Common myeloid progenitor, CD34-positive (primary cell): Measurements from ENCODE around the gene PHYKPL.

Experiments
- CTCF ChIA-PET: fragments of 350-600 bp; sonication (Branson Sonifier 250); formaldehyde crosslinking; loops from one replicate; lab custom pipeline; 2021; ENCODE audit warnings: antibody characterized with exemption; lab: Charles Lee
- POLR2A ChIA-PET: fragments of 350-600 bp; sonication (Branson Sonifier 250); formaldehyde crosslinking; loops from one replicate; lab custom pipeline; 2021; ENCODE audit warnings: antibody characterized with exemption; lab: Charles Lee
- DNase-seq, 3 donors: peaks; one replicate each; pipeline versions ENCODE4 v3.0.0 to v3.0.0-alpha.2; 2013
- H3K27ac ChIP-seq, 2 experiments: 1 replicate in 1 of 2; 2 replicates in 1 of 2; pipeline ENCODE4 v1.7.0; 2013; ENCODE audit warnings: inconsistent platforms in 2 of 2, low read length in 2 of 2, mild to moderate bottlenecking in 2 of 2, low read depth in 1 of 2, moderate library complexity in 1 of 2; ENCODE audit not compliant: severe bottlenecking in 2 of 2, insufficient read depth in 1 of 2, poor library complexity in 1 of 2
- H3K27me3 ChIP-seq, 5 experiments: replicated peaks in 2 of 5; 1 replicate in 3 of 5; 2 replicates in 2 of 5; pipeline versions ENCODE4 v1.6.1 to v1.7.0; 2013; ENCODE audit warnings: low read length in 4 of 5, mild to moderate bottlenecking in 2 of 5, moderate library complexity in 2 of 5, inconsistent platforms in 1 of 5; ENCODE audit not compliant: insufficient read depth in 5 of 5, control insufficient read depth in 4 of 5
- H3K36me3 ChIP-seq, 4 experiments: 1 replicate in 2 of 4; 2 replicates in 2 of 4; pipeline versions ENCODE4 v1.6.1 to v1.7.0; 2013; ENCODE audit warnings: low read length in 3 of 4, control low read depth in 1 of 4, mild to moderate bottlenecking in 1 of 4; ENCODE audit not compliant: control insufficient read depth in 4 of 4, insufficient read depth in 4 of 4
- H3K4me1 ChIP-seq, 4 experiments: 1 replicate in 3 of 4; 2 replicates in 1 of 4; pipeline versions ENCODE4 v1.6.1 to v1.7.1; 2013; ENCODE audit warnings: low read length in 3 of 4, mild to moderate bottlenecking in 3 of 4, control low read depth in 1 of 4, inconsistent platforms in 1 of 4, moderate library complexity in 1 of 4; ENCODE audit not compliant: control insufficient read depth in 4 of 4, insufficient read depth in 4 of 4; ENCODE audit errors: control extremely low read depth in 1 of 4
- H3K4me3 ChIP-seq, 7 experiments: 1 replicate in 4 of 7; 2 replicates in 3 of 7; pipeline versions ENCODE4 v1.5.1 to v1.7.0; 2013; ENCODE audit warnings: mild to moderate bottlenecking in 7 of 7, low read length in 6 of 7, moderate library complexity in 6 of 7, inconsistent platforms in 2 of 7, low read depth in 2 of 7, control low read depth in 1 of 7; ENCODE audit not compliant: insufficient read depth in 4 of 7, control insufficient read depth in 1 of 7; ENCODE audit errors: extremely low read depth in 1 of 7
- H3K9me3 ChIP-seq, 5 experiments: 1 replicate in 4 of 5; 2 replicates in 1 of 5; pipeline versions ENCODE4 v1.6.1 to v1.7.1; 2013; ENCODE audit warnings: low read length in 4 of 5, mild to moderate bottlenecking in 2 of 5, inconsistent platforms in 1 of 5, low read depth in 1 of 5, moderate library complexity in 1 of 5; ENCODE audit not compliant: control insufficient read depth in 4 of 5, insufficient read depth in 2 of 5; ENCODE audit errors: control extremely low read depth in 1 of 5
- WGBS: methylation state at CpG from one replicate; pipeline ENCODE4 v1.1.5; 2013; ENCODE audit not compliant: insufficient coverage; 5-methylcytosine and 5-hydroxymethylcytosine counted together

PHYKPL gene

DNA sequence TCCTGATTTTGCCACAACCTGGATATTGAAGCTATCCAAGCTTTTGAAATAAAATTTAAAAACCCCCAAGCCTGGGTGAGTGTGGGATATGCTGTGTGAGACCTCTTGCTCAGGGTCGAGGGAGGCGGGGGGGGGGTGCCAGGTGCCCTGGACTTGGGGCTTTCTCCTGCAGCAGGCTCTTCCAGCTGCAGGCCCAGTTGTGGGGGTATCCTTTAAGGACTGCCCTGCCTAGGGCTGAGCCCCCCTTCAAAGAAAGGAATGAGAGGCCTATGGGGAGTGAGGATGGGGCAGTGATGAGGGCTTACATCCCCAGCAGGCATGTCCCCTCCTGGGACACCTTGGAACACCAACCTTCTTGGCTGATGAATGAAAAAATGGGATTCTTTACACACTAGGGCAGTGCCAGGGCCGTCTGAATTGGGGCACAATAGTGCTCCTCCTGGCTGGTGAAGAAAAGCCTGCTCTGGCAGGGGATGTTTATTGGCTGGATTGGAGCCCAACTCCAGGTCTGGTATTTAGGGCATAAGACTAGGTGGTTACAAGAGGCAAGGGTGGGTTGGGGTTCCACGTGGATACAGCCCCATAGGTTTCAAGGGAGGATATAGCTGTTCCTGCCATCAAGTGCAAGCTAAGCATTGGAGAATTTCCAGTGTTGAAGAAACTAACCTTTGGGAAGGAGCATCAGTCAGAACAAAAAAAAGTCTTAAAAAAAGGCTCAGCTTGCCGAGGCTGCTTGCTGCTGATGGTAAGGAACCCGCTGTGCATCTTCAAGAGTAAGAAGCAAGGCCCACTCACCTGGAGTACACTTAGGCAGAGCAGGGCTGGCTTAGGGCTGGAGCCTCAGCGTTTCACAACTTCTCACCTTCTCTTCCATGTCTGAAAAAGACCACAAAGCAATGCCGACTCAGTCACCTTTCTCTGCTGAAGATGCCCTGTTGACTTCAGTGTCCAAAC, 21.2 kb downstream of the PHYKPL start:
- peaks cover 19 to 98% (median 84%) of the 10 kb centered on the region in 4 experiments for H3K36me3 ChIP-seq
- no peak overlapping the region for H3K4me3 ChIP-seq
- H3K4me1 ChIP-seq = peaks cover 7 to 30% (median 29%) of the 10 kb centered on the region in 4 experiments
- no peak overlapping the region for H3K27ac ChIP-seq
- H3K27me3 ChIP-seq = no peaks in the 10 kb centered on the region
- CTCF ChIA-PET = interaction anchor here (1.2 to 1.3 kb wide), 2 partner anchors 29 to 135 kb away, joined by 3 read pairs; no protein-coding TSS in a partner anchor
- no peaks in the 10 kb centered on the region for H3K9me3 ChIP-seq
- POLR2A ChIA-PET = interaction anchor here (0.7 kb wide), 1 partner anchor 29 kb away, joined by 3 read pairs; no protein-coding TSS in a partner anchor
- no peak for DNase-seq
- 85% methylated on average over 6 of the region's 8 CpGs for WGBS

DNA sequence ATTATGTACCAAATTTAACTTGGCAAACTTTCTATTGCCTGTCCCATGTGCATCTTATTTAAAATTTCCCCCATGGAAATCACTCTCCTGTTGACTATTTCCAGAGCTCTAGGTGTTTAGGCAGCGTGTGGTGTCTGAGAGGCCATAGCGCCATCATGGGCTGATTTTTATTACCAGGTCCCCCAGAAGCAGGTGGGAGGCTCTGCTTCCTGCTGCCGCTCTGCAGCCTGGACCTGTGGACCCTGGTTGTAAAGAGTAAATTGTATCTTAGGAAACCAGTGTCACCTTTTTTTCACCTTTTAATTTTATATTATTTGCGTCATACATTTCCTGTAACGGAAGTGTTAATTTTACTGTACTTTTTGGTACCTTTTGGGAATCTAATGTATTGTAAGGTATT, 21.9 kb downstream of the PHYKPL start:
- POLR2A ChIA-PET = interaction anchor here (0.7 kb wide), 1 partner anchor 29 kb away, joined by 3 read pairs; no protein-coding TSS in a partner anchor
- WGBS = 95% methylated on average over 2 of the region's 5 CpGs

GRCh38 chr5:178210073-178210535, 22.5 kb downstream of the PHYKPL start:
- CTCF ChIA-PET = interaction anchor here (0.9 to 1.8 kb wide), 3 partner anchors 10 to 133 kb away, joined by 3 to 7 read pairs (median 3); no protein-coding TSS in a partner anchor
- peaks cover 9 to 28% (median 26%) of the 10 kb centered on the region in 4 experiments for H3K4me1 ChIP-seq
- H3K36me3 ChIP-seq = peaks cover 12 to 98% (median 83%) of the 10 kb centered on the region in 4 experiments
- 96% methylated on average over 18 of the region's 18 CpGs for WGBS
- POLR2A ChIA-PET = no interaction called here
- no peaks in the 10 kb centered on the region for H3K27me3 ChIP-seq
- H3K27ac ChIP-seq = no peak overlapping the region
- DNase-seq = no peak
- H3K9me3 ChIP-seq = no peaks in the 10 kb centered on the region
- no peak overlapping the region for H3K4me3 ChIP-seq

More for the DNA sequence above, 21.9 kb downstream of the PHYKPL start:
- no peak overlapping the region for H3K4me3 ChIP-seq
- peaks cover 7 to 30% (median 29%) of the 10 kb centered on the region in 4 experiments for H3K4me1 ChIP-seq
- DNase-seq = no peak
- H3K9me3 ChIP-seq = no peaks in the 10 kb centered on the region
- no peak overlapping the region for H3K27ac ChIP-seq
- H3K36me3 ChIP-seq = peaks cover 16 to 100% (median 88%) of the 10 kb centered on the region in 4 experiments
- no peaks in the 10 kb centered on the region for H3K27me3 ChIP-seq
- CTCF ChIA-PET = interaction anchor here (1.2 kb wide), 1 partner anchor 134 kb away, joined by 3 read pairs; no protein-coding TSS in a partner anchor

GRCh38 chr5:178209334-178210072, 23.1 kb downstream of the PHYKPL start:
- Histone ChIP-seq H3K4me1 (peaks cover 9 to 28% (median 26%) of the 10 kb centered on the region in 4 experiments), H3K4me3 (no peak overlapping the region), H3K36me3 (peaks cover 12 to 92% (median 80%) of the 10 kb centered on the region in 4 experiments), H3K27me3 (no peaks in the 10 kb centered on the region), H3K27ac (peak overlapping the region in 1 of 2 experiments; percentile 11), H3K9me3 (no peaks in the 10 kb centered on the region)
- WGBS = 83% methylated on average over 8 of the region's 8 CpGs
- ChIA-PET CTCF (interaction anchor here (0.9 to 1.8 kb wide), 2 partner anchors 10 to 32 kb away, joined by 3 to 7 read pairs; no protein-coding TSS in a partner anchor), POLR2A (no interaction called here)
- no peak for DNase-seq

- Histone ChIP-seq H3K36me3 (peaks cover 12 to 84% (median 74%) of the 10 kb centered on the region in 4 experiments), H3K27me3 (no peaks in the 10 kb centered on the region), H3K4me1 (peaks cover 9 to 32% (median 27%) of the 10 kb centered on the region in 4 experiments), H3K27ac (peak overlapping the region in 1 of 2 experiments; percentile 29), H3K4me3 (no peak overlapping the region), H3K9me3 (no peaks in the 10 kb centered on the region)
- DNase-seq = peak; percentile 42 to 65 (median 62)
- ChIA-PET CTCF (interaction anchor here (0.6 to 1.8 kb wide), 2 partner anchors 19 to 32 kb away, joined by 3 to 7 read pairs; no protein-coding TSS in a partner anchor), POLR2A (no interaction called here)
- 100% methylated on average over 2 of the region's 5 CpGs for WGBS
Observed at GRCh38 chr5:178208540-178209227, 23.9 kb downstream of the PHYKPL start.

DNA sequence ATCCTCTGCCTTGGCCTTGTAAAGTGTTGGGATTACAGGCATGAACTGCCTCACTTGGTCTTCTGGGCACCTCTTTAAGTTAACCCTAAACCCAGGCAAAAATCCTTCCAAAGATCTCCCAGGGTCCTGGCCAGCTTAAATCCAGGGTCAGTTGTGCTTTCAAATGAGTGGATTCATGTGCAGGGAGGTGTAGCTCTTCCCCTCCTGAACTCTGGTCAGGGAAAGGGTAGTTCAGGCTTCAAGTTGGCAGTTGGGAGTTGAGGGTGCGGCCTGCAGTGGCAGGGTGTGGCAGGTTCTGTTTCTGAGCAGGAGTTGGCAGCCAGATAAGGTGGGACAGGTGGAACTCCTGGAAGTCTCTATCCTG, 24.7 kb downstream of the PHYKPL start:
- H3K36me3 ChIP-seq = peaks cover 11 to 76% (median 67%) of the 10 kb centered on the region in 4 experiments
- peaks cover 9 to 33% (median 27%) of the 10 kb centered on the region in 4 experiments for H3K4me1 ChIP-seq
- no peaks in the 10 kb centered on the region for H3K9me3 ChIP-seq
- H3K27ac ChIP-seq = peak overlapping the region in 1 of 2 experiments; percentile 29
- DNase-seq = no peak
- POLR2A ChIA-PET = no interaction called here
- no peaks in the 10 kb centered on the region for H3K27me3 ChIP-seq
- peak overlapping the region in 1 of 7 experiments; percentile 11 for H3K4me3 ChIP-seq
- CTCF ChIA-PET = interaction anchor here (0.6 to 2.6 kb wide), 5 partner anchors 8 to 409 kb away, joined by 3 to 15 read pairs (median 3); no protein-coding TSS in a partner anchor
- no CpG with 5 or more reads among the region's 1 CpG for WGBS
